ENCODE measurements around the gene DAB1.

DAB1 gene

DNA sequence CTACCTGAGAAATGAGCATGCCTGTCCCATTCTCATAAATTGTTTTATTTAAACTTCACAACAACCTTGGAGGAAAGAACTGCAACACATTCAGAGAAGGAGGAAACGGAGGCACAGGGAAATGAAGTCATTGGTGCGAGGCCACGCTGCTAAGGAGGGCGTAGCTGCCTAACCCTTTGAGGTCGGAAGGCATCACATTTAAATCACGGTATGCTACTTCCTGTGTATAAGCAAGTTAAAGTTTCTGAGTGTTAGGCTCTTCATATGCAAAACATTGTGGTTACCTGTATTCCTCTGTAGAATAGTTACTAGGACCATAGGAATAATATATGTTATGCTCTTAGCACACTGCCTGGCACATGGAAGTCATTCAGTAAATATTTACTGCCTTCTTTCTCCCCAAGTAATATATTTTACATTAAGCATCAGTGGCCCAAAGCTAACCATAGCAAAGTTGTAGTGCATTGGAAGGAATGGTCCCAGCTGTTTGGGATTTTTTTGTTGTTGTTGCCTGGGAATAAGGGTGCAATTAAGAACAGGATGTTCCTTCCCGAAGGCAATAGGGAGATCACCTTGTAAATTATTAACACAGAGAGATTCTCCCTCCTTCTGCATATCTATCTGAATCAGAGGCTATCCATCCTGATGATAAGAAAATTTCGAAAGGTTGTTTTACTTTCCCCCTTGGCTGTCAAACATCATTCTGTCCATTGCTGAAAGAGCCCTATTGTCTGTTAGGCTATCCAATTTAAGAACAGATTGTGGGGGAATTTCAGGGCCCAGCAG lies 265.8 kb downstream of the DAB1 start:
- no peak for DNase-seq

DNA sequence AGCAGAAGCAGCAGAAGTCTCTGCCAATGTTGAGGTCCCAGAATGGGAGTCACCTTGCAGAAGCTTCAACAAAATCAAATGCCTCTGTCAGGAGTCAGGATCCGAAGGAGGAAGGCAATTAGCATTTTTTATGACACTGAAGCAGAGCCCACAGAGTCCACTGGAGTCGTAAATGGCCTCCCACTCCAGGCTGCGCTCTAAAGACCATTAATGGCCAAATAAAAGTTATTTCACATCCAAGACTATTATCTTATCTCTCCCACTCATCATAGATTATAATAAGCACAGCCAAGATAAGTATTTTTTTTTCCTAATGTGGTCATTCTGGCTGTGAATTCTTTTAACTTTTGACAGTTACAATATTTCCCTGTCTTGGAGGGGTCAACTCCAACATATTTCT lies 267.0 kb downstream of the DAB1 start:
- DNase-seq = no peak

DNA sequence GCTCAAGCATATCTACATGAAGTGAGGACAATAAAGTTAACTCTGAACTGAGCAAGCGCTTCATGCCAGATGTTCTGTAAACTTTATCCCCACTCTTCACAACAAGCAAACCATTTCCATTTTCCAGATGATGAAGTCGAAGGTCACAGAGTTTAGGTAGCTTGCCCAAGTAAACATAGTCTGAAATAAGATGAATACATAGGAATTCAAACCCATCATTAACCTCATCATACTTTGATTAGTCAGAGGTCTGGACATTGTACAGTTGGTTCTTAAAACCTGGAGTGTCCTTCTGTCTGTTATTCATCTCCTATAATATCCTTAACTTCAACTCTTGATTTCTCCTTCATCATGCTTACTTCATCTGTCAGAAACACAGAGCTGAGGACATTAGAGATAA lies 277.8 kb downstream of the DAB1 start:
- no peak for DNase-seq

DNA sequence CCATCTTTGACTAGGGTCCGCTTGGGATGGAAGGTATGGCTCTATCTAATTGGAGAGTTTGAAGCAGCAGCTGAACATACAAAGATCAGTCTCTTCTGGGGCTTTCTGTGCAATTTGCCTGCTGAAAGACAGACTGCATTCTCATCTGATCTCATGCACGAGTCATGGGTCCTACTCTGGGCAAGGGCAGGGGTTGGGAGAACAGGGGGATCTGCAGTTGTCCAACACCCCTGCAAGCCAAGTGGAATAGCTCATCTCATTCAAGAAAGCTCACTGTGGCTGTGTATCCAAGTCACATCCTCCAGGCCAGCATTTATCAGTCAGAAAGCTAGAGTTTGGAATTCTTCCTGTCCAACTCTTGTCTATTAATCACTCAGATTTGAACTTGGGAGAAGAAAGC lies 280.9 kb downstream of the DAB1 start:
- no peak for DNase-seq

DNA sequence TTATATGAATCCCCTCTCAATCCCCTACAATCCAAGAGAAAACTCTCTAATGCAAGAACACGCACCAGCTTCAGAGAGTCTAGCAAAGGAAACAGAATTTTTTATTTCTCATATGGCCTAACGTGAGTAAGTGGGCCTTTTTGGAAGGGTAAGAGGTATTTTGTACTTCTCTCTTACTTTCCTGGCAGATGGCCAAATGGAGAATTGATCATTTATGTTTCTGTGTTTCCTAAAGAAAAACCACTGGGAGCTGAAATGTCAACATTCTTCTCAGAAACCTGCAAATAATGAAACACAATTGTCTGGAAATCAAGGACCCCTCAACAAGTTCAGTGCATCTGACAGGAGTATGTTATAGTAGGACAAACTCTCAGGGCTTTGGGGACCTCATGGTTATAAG lies 281.7 kb downstream of the DAB1 start:
- DNase-seq = no peak

DNA sequence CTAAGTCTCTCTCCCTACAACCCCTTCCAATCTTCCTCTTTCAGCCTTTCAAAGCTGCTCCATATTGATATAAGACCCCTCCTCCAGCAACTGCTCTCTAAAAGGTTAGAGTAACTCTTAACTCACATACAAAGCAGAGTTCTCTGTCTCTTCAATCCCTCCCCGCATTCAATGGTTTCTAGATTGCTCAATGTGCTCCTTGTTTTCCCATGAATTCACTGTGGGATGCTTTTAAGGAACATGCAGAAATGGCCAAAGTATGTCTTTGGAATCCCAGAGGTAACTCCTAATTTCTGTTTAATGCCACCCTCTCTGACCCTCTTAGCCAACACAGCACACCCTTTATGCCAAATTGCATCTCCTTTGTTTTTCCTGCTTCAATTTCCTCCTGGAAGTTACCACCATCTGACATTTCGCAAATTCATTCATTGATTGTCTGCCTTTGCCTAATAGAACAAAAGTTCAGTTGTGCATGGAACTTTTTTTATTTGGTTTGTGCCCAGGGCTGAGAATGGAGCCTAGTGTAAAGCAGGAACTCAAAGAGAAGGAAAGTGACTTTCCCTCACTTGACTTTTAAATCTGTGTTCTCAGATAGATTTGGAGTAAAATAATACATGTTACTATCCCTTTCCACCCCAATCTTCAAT lies 285.3 kb downstream of the DAB1 start:
- DNase-seq = no peak

DNA sequence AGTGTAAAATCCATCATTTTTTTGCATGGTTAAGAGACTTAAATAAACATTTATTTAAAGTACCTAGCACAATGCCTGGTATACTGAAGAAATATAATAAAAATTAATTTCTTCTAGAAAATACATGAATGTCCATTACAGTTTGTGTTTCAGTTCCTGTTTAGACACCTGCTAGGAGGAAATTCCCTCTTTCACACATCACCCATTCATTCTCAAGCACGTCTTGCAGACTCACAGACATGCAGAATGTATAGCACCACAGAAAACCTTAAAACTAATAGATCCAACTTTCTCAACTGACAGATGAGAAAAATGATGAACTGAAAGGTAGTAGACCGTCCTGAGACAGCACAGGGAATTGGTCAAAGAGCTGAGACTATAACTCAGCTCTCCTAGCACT lies 285.9 kb downstream of the DAB1 start:
- no peak for DNase-seq

DNA sequence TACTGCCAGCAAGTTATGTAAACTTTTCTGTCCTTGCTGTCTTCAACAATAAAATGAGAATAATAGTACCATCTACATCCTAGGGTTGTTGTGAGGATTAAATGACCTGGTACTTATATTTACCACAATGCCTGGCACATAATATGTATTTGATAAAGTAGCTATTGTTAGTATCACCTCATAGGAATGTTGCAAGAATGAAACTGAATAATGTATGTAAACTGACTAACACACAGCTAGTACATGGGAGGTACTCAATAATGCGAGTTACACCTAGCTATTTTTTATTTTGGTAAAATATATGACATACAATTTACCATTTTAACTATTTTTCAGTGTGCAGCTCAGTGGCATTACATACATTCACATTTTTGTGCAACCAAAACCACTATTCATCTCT lies 289.1 kb downstream of the DAB1 start:
- DNase-seq = no peak

DNA sequence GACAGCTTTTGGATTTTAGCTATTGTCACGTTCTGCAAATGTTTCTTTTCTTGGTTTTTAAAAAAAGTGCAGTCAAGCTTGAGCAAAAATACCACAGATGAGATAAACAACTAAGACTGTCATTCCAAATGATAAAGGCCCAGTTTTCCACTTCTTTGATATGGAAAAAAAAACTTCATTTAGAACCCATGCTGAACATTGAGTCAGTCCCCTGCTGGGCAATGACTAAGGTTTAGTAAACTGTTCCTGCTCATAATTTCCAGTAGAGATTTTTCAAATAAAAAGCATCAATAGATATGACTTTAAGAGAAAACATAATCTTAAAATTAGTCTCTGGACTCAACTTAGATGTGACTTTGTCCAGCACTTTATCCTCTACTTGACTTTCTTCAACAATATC lies 290.2 kb downstream of the DAB1 start:
- DNase-seq = no peak

DNA sequence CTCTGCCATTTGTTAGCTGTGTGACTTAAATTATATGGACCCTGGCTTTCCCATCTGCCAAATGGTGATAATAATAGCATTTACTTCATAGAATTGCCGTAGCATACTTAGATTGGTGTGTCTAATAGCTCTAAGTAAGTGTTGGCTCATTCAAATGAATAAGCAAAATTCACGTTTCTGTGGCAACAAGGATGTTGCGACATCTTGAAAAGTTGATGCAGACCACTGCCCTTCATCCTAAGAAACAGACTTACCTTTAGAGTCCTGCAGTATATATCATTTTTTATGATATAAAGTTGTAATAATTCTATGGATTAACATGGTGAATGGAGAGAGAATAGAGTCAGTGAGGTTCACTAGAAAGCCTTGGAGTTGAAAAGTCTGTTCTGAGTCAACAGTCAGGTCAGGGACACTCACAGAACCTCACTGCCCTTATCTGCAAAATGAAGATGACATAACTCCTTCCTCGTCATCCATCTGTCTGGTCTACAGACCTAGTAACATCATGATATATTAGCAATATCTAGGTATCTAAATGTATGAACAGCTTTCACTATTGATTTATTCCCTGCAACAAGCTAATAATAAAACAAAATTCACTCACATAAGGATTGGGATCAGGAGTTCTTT lies 290.8 kb downstream of the DAB1 start:
- no peak for DNase-seq

DNA sequence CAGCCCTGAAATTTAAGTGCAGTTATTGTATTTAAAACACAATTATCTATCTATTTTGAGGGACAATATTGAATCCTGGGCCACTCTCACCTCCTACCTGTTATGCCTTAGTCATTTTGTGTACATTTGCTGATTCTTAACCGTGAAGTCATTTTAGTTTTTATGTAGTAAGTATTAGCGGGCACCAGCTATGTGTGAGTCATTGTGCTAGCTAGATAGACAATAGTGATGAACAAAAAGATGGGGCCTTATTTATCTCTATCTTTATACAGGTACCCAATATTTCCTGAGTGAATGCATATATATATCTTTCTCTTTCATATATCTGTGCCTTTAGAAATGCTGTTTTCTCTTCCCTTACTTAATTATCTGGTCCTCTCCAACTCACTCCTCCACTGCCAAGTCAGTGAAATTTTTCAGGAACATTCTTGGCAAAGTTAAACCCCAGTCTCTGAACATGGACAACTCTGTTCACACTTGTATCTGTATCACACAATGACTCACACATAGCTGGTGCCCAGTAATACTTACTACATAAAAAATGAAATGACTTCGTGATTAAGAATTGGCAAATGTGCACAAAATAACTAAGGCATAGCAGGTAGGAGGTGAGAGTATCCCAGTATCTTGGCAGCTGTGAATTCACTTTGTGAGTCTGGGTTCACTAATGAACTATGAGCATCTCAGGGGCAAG lies 292.0 kb downstream of the DAB1 start:
- DNase-seq = no peak

DNA sequence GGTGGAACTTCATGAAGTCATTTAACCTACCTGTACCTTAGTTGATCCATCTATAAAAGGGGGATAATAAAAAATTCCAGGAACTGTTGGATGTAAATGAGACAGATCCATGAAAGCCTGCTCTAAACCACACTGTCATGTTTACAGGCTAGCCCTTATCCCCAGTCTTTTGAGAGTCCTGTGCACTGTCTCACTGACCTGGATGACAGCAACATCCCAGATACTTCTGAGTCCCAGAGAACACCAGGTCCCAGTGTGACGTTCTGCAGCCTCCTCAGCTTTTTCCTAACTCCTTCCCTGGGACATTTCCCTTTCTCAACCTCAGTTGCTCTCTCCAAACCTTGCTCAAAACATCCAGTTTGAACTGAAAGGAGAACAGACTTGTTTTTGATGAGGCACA lies 292.6 kb downstream of the DAB1 start:
- no peak for DNase-seq

DNA sequence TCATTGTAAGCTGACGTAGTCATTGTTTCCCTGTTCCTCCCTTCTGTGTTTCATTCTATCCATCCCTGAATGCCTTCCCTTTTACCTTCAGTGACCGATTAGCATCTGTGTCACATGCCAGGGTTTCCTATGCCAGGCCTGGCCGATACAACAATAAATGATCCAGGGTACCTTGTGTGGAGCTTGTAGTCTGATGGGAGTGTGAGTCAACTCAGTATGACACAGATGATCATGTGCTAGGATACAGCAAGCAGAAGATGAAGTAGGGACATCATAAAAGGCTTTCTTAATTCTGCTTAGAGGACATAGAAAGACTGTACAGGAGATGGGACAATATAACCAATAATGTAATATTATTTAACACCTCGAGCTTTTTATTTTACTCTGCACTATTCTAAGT lies 294.0 kb downstream of the DAB1 start:
- no peak for DNase-seq

DNA sequence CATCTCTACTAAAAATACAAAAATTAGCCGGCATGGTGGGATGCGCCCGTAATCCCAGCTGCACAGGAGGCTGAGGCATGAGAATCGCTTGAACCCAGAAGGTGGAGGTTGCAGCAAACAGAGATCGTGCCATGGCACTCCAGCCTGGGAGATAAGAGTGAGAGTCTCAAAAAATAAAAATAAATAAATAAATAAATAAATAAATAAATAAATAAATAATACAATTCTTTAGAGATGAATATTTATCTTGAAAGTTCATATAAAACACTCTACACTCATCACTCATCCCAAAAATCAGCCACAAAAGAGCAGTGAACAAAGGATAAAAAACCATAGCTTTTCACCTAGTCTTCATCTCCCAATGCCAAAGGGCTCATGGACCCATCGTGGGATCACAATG lies 295.9 kb downstream of the DAB1 start:
- no peak for DNase-seq

DNA sequence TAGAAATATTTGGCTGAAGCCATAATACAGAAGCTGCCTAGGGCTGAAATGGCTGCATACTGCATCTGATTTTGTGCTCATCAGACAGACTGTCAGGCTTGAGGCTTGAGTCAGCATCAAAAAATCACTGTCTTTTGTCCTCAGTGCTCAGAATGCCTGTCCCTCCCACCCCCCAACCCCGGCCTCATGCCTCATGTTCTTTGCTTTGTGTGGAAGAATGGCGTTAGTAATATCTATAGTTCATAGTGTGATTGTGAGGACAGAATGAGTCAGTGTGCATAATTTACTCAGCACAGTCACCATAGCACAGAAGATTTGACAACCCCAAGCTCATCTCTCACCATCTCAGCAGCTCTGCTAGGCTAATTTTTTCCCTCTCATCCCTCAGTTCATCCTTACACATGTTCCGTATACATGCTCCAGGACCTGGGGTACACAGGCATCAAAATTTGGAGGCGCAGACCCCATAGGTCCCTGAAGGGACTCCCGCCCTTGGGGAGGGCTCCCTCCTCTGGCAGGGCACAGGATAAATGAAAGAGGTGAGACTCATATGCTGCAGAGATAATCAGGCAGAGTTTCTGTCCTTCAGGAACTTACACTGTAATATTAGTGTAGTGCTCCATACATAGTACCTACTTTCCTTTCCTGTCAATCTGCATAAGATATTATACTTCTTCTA lies 299.0 kb downstream of the DAB1 start:
- DNase-seq = no peak

DNA sequence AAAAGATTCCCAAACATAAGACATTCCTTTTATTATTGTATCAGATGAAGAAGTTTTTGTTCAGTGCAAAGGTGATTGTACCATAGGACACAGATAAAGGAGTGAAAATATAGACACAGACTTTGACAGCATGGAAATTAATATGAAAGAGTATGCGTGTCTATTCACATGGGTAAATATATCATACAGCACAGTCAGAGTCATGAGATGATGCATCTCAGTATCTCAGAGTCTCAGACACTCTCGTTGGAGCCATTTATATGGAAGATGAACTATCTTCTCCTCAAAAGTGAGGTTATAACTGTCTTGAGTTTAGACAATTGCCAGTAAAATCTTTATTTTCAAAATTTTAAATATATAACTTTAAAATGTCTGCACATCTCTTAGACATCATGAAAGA lies 299.7 kb downstream of the DAB1 start:
- no peak for DNase-seq

DNA sequence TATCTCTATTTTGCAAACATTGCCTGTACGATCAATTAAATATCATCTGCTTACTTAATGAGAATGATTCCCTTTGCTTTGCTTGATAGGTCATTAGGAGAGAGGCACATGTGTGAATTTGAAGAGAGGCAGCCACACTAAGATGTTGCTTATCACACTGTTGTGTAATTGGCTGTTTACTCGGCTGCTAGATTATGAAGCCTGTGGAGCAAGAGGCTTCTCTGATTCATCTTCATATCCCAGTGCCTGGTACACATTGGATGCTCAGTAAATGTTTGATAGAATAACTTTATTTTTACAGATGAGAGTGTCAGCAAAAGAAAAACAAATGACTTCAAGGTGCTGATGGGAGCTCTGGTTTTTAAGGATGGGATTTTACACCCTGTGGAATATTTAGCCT lies 301.8 kb downstream of the DAB1 start:
- no peak for DNase-seq

DNA sequence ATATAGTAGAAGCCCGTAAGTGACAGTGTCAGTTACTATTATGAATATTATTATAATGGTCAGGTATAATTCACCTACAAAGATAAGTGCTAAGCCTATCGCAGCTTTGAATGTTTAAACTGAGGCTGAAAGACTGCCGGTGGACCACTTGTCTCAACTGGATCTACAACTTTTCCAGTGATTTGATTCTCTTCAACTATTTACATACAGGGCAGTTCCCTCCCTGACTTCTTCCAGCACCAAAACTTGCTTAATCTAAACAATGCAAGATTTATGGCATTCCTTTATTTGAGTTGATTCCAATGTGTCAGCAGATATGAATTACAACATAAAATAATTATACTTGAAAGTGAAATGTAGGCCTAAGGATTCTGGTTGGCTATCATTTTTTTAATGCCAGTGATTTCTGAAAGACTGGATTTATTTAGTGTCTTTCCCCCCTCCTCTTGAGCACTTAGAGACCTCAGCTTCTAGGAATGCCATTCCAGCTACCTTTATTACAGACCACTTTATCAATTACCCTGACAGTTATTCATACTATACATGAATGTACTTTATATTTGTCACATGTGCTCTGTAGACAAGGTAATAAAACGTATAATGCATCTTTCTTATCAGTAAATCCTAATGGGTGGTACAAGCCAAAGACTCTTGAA lies 304.8 kb downstream of the DAB1 start:
- DNase-seq = no peak

DNA sequence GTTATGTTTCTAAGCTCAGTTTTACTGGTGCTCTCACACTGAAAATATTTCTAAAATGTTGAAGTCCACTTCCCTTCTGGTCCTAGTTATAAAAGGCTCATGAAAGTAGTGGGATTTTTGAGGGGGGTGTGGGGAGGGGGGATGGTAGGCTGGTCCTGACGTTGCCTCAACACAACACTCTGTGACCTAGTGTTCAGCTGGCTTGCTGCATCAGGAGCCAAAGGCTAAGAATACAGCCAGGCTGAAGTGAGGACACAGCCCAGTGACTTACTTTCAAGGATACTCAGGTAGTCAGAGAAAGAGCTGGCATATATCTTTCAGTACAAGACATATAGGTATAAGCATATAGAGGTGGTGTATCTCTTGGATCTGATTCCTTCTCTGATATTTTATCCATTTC lies 306.1 kb downstream of the DAB1 start:
- no peak for DNase-seq

DNA sequence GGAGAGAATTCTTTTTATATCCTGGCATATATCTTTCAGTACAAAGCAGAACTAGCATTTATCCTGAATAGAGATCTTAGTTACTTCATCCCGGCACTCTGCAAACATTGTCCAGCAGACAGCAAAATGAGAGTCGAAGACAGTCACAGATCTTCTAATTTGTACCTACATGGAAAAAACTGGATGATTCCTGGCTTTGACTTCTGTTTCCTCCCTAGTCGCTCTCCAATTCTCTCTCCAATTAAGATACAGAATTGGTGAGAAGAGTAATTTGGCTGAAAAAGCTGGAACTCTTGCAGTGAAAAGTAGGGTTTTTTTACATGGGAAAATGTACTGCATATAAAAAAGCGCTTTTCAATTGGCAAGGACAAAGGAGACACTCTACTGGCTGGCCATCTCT lies 307.0 kb downstream of the DAB1 start:
- no peak for DNase-seq

DNA sequence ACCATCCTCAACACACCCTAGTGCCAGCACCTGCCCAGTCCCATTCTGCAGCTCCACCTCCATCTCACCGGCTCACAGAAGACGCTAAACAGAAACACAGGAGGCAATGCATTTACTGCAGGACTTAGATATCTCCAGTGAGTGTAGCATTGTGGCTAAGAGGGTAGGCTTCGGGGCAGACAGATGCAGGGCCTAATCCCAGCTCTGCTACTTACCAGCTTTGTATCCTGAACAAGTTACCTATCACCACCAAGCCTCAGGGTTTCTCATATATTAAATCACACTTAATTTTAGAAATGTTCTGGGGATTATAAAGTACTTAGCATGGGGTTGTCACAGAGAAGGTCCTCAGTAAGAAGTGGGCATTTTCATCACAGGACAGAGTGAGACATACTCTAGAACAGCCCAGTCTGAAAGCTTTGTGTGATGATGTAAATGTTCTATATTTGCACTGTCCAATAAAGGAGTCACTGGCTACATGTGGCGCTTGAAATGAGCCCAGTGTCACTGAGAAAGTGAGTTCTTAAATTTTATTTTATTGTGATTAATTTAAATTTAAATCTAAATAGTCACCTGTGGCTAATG lies 308.7 kb downstream of the DAB1 start:
- no peak for DNase-seq

DNA sequence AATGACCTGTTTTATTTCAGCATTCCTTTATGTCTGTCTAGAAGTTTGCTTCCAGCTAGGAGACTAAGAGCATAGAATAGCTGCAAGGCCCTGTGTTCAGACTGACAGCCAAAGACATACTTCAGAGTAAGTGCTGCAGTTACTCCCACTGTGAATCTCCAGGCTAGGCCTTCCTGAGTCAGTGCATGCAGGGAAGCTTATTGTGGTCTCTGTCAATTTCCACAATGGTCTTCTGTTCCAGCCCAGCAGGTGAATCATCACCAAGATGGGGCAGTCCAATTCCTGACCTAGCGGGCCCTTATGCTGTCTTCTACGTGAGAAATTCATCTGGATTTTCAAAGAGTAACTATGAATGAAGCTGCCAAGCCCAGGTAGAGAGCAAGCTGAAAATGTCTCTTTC lies 311.7 kb downstream of the DAB1 start:
- no peak for DNase-seq

Measured in GF-D8 (cell line).